HG02943 (cell line): Measurements from ENCODE around the gene UMAD1.

Source experiments
- ATAC-seq: cut with Tn5 transposase; IDR thresholded peaks from one replicate; pipeline ENCODE4 v1.9.1; 2021; ENCODE audit warnings: mild to moderate bottlenecking, low read depth, moderate library complexity; ENCODE audit not compliant: unreplicated experiment

Gene UMAD1

GRCh38 chr7:7640221-7641128, at the start of gene UMAD1:
TSS of gene UMAD1 (plus strand) at chr7:7640752. CDS start at chr7:7673372, 32,620 bp downstream.
- ATAC-seq, result peak; percentile 98

- ATAC-seq, result no peak
These were observed 45.1 kb upstream of the UMAD1 start for GRCh38 chr7:7595451-7595850.

- ATAC-seq, result no peak
These were observed 44.4 kb upstream of the UMAD1 start for GRCh38 chr7:7596176-7596575.

- no peak for ATAC-seq
These were observed 33.5 kb upstream of the UMAD1 start for GRCh38 chr7:7607010-7607409.

GRCh38 chr7:7609330-7609729, 31.2 kb upstream of the UMAD1 start:
- ATAC-seq, result no peak

GRCh38 chr7:7612519-7612918, 28.0 kb upstream of the UMAD1 start:
- ATAC-seq, result no peak

- ATAC-seq, result no peak
These were observed 27.3 kb upstream of the UMAD1 start for GRCh38 chr7:7613210-7613609.

- no peak for ATAC-seq
These were observed 26.4 kb upstream of the UMAD1 start for GRCh38 chr7:7614018-7614741.

- ATAC-seq, result no peak
These were observed 23.0 kb upstream of the UMAD1 start for GRCh38 chr7:7617550-7617949.

GRCh38 chr7:7618410-7618809, 22.1 kb upstream of the UMAD1 start:
- no peak for ATAC-seq

GRCh38 chr7:7620236-7620635, 20.3 kb upstream of the UMAD1 start:
- no peak for ATAC-seq

- ATAC-seq, result no peak
These were observed 19.8 kb upstream of the UMAD1 start for GRCh38 chr7:7620644-7621210.

GRCh38 chr7:7628476-7628875, 12.1 kb upstream of the UMAD1 start:
- ATAC-seq, result no peak

- ATAC-seq, result no peak
These were observed 9.8 kb upstream of the UMAD1 start for GRCh38 chr7:7630626-7631329.

GRCh38 chr7:7639421-7639820, 1.1 kb upstream of the UMAD1 start:
- no peak for ATAC-seq

GRCh38 chr7:7639847-7640220, 718 bp upstream of the UMAD1 start:
- ATAC-seq, result no peak

- ATAC-seq, result peak; percentile 21
These were observed 644 bp downstream of the UMAD1 start for GRCh38 chr7:7641129-7641663.

GRCh38 chr7:7642081-7642480, 1.5 kb downstream of the UMAD1 start:
- no peak for ATAC-seq

GRCh38 chr7:7647495-7648036, 7.0 kb downstream of the UMAD1 start:
- no peak for ATAC-seq

GRCh38 chr7:7650682-7651206, 10.2 kb downstream of the UMAD1 start:
- ATAC-seq, result no peak
